Fibroblast of skin of right biceps (primary cell): Measurements from ENCODE around the gene DRAXIN.

Experiments used
- DNase-seq: peaks from one replicate; pipeline ENCODE4 v3.0.0-alpha.2; 2013

DRAXIN gene

DNA sequence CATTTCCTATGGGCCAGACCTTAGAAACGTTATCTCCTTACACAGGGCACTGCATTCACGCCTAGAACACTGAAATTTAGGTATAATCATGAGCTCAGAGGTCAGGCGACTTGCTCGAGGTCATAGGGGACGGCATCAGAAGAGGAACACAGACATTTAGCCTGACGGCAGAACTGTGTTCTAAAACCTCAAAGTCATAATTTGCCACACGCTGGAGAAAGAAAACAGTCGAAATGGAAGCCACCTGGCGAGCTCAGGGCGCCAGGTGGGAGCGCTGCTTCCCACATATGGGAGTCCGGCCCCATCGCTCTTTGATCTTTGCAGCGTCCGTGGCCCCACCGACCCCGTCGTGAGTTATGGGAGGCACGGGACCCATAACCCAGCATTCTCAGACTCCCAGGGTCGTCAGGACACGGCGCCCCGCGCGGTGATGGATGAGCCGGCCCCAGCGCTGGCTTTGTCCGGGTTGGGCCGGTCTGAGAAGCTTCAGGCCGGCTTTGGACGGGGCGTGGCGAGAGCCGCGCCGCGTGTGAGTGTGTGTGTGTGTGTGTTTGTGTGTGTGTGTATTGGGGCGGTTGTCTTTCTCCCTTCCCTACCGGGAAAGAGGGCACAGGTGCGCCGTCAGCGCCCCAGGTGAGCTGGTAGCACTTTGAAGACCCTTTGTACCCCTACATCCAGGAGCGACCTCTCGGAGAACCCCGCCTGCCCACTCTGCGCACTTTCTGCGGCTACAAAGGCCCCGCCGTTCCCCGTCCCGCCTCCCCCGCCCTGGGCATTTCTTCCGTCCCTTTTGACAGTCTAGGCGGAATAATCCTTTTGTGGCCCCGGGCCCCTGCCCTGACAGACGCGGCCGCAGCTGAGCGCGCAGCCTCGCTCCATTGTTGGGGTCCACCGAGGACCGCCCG is 861 bp upstream of the DRAXIN start:
- DNase-seq: no peak

GRCh38 chr1:11691928-11692711 is 610 bp downstream of the DRAXIN start:
- no peak for DNase-seq

DNA sequence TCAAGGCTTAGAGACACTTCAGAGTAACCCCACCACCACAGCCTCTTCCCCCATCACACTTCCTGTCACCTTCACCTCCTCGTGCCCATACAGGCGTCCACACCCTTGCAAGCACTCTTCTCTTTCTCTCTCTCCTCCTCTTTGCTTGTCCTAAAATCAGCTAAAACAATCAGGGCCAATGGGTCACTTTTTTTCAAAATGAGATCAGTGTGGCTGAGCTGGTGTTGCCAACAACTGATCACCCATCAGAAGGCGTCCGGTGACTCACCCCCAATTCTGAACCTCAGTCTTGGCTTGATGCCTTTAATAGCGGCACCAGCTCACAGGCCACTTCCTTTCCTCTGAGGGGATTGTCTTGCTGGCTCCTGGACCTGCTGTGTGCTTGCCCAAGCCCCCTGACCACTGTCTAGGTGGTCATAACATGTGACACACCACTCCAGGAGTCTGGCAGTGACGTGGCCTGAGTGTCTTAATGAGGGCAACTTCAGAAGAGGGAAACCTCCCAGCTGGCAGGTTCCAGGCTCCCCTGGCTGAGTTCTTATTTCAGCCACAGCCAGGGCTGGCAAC is 1.6 kb downstream of the DRAXIN start:
- DNase-seq: peak; percentile 81

DNA sequence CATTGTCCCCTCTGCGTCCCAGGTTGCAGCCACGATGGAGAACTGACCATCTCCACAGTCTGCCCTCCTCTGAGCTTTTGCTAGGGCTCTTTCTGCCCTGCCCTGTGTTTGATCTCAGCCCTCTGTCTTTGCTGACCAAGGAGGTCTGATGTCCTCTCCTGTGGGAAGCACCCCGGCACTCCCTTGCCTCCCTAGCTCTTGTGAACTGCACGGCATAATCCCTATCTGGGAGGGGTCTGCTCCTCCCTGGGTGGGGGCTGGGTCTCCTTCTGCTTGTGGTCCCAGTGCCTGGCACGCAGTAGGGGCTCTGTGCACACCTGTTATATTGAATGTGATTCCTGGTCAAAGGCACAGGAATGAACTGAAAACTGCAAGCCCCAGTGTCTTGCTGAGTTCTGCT is 2.4 kb downstream of the DRAXIN start:
- no peak for DNase-seq

DNA sequence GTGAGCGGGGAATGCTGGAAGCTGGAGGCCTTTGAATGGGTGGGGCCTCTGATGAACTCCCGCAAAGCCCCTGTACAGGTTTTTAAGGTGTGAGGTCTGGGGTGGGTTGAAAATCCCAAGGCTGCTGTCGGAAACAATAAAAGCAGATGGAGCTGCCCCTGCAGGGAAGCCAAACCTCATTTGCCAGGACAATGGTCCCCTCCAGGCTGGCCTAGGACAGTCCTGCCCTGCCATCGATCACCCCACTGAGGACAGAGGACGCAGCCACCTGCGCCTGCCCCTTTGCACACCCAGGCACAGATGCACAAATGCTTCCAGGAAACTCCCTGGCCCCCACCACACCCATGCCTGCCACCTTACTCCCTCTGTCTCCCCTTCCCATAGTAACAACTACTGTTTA is 4.4 kb downstream of the DRAXIN start:
- no peak for DNase-seq

DNA sequence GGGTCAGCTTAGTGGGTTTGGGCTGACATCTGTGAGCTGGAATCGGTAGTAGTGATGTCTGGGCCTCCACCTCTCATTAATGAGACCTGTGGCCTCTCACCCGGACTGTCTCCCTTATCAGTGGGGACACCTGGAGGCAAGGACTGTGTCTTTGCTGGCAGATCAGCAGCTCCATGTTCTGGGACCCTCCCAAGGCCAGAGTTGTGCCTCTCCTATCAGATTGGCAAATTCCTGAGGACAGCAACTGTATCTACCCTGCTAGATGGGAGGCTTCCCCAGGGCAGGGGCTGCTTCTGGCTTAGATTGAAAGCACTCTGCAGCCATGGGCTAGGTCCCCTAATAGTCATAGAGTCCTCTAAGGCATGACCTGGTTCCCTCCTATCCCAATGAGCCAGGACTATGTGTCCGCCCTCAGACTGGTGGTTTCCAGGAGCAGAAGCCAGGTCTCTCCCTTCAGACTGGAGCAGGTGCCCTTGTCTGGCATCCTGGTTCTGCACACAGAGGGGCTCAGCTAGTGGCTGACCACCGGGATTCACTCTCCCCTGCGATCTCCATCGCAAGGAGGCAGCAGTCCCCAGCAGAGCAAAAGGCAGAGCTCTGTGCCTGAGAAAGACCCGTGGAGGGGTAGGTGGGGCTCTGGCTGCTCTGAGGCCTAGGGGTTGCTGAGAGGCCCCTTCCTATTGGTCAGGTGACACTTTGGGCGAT is 5.8 kb downstream of the DRAXIN start:
- DNase-seq: no peak

DNA sequence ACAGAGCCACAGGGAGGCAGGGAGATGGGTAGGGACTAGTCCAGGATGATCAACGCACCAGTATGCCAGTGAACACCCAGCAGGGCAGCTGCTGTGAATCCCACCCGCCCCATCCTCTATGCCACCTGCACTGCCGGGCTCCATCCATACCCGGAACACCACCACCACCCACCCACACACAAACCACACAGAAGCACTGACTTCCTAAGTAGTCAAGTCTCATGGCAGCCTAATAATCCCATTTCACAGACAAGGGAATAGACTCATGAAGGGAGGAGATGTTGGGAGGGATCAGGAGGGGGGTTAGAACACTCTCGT is 6.3 kb downstream of the DRAXIN start:
- DNase-seq: no peak

GRCh38 chr1:11700601-11701467 is 9.3 kb downstream of the DRAXIN start:
- no peak for DNase-seq

DNA sequence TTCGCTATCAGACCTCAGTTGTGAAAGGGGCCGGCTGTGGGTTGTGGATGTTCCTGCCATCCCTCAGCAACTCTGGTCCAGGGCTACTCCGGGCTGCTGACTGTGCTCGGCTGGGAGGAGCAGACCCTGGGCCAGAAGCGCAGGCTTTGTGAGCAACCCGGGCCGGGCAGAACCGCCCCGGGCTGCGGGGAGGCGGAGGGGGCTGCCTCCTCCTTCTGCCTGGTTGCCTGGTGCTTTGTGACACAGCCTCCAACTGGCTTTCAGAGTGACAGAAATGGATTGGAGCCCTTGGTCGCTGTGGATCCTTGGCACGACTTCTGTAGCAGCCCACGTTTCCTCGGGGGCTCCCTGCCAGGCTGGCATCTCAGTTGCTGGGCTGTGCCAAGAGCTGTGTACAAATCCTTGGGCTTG is 10.0 kb downstream of the DRAXIN start:
- no peak for DNase-seq

DNA sequence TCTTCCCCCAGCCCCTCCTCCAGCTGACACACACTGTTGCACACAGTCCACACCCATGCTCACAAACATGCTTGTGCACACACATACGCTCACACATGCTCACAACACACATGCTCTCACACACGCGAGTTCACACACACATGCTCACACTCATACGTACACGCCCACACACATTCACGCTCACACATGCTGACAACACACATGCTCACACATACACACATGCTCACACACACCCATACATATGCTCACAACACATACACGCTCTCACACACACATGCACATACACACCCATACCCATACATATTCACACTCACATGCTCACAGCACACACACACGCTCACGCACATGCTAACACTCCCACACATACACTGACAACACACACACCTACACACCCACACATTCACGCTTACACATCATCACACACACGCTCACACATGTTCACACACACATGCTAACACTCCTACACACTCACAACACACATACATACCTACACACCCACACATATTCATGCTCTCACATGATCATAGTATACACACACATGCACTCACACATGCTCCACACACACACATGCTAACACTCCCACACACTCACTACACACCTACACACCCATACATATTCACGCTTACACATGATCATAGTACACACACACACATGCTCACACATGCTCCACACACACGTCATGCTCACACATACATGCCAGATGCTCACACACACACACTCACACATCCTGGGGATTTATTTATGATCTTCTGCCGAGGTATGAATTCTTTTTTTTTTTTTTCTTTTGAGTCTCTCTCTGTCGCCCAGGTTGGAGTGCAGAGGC is 10.7 kb downstream of the DRAXIN start:
- no peak for DNase-seq

DNA sequence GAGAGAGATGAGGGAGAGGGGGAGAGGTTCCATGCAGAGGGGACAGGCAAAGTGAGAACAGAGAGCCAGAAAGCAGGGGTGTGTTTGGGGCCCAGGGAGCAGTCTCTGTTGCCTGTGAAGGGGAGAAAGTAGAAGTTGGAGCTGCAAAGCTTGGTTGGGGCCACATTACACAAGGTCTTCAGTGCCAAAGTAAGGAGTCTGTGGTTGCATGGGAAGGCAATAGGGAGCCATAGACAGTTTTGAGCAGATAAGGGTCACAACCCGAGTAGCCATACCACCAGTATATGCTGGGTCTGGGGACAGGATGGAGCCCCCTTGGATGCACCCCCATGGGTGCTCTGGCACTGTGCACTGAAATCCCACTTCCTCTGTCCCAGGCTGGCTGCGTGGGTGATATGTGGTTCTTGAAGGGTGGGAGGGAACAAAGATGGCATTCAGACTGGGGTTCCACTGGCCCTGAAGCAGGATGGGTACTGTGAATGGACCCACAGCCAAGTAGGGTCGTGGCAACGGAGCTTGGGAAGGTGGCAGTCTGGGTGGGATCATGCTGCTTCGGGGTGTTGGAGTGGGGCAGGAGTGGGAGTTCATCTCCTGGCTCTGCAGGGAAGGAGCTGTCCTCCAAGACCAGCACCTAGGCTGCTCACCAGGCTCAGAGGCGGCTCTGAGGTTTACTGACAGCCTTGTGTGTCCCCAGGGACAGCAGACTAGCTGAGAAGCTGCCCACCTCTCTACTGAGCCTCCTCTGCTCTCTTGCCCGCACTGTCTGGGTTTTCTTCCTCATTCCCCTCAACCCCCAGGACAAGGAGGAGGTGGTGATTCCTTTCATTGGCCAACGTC is 12.1 kb downstream of the DRAXIN start:
- DNase-seq: no peak

GRCh38 chr1:11704194-11704529 is 12.7 kb downstream of the DRAXIN start:
- DNase-seq: no peak

GRCh38 chr1:11704691-11705475 is 13.4 kb downstream of the DRAXIN start:
- no peak for DNase-seq

DNA sequence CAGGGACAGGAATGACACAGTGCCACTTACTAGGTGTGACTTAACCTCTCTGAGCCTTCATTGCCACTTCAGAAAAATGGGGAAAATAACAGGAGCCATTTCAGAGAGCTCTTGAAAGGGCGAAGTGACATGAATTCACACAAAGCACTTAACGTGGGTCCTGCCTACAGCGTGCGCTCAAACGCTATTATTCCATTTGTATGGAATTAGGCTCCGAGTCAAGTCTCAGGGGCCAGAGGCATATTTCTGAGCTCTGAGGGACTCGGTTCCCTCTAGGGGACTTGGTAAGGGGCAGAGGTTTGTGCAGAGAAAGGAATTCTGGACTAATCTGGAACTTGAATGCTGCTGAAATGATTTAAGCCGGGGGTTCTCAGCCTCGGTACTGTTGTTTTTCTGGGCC is 14.1 kb downstream of the DRAXIN start:
- no peak for DNase-seq

GRCh38 chr1:11706292-11706691 is 14.8 kb downstream of the DRAXIN start:
- DNase-seq: no peak

- DNase-seq: no peak
Observed at GRCh38 chr1:11707621-11708276, 16.2 kb downstream of the DRAXIN start.

DNA sequence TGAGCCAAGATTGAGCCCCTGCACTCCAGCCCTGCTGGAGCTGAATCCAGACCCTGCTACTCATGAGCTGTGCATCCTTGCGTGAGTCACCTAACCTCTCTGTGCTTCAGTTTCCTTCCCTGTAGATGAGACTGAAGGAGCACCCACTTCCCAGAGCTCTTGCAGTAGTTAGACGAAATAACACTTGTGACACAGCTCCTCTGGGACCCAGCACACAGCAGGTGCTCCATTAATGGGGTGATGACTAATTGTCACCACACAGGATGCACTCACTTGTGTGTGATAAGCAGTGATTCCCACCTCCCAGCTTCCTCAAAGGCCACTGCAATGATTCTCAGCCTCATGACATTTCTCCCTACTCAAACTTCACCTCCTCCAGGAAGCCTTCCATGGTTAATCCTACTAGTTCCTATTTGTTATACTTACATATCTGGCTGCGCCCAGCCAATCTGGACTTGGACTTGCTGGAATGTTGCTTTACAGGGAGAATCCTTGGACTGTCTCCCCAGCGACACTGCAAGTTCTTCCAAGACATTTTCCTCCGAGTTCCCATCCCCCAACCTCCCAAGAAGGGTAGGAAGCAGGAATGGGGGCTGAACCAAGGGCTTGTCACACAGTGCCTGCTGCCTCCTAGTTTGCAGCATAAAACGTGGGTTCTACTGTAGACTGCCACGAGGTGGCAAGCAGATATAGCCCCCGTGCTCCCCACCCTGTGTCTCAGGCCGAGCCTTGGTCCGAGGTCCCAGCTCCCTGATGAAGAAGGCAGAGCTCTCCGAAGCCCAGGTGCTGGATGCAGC is 17.2 kb downstream of the DRAXIN start:
- no peak for DNase-seq

GRCh38 chr1:11711490-11711889 is 20.0 kb downstream of the DRAXIN start:
- no peak for DNase-seq
